ENCODE results near the gene EMCN. TPM values are rescaled to one million over a fixed set of nuclear protein-coding genes. Genes with fewer than 3 reads are reported as not detected.

The EMCN gene
- total RNA-seq, 1 experiment from 2014 or later: not detected

DNA sequence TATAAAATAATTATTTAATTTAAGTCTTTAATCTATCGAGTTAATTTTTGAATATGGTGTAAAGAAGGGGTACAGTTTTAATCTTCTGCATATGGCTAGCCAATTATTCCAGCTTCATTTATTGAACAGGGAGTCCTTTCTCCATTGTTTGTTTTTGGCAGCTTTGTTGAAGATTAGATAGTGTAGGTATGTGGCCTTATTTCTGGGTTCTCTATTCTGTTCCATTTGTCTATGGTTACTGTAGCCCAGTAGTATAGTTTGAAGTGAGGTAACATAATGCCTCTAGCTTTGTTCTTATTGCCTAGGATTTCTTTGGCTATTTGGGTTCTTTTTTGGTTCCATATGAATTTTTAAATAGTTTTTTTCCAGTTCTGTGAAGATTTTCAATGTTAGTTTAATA, 48.3 kb downstream of the EMCN start:
- H3K9ac ChIP-seq (ENCODE audit: low read length): no peak overlapping the region
- CTCF ChIA-PET: no interaction called here
- intact Hi-C loops (cut with micrococcal nuclease): no loop called here
- no peaks in the 10 kb centered on the region for H3K79me2 ChIP-seq (ENCODE audit: insufficient read depth, low read length)
- peaks cover 0 to 4% of the 10 kb centered on the region in 2 experiments; a peak in 1 of 4 replicates for H3K9me3 ChIP-seq (ENCODE audit: control insufficient read depth in 1 of 2, insufficient read depth in 1 of 2, low read depth in 1 of 2, low read length in 2 of 2)
- H3K9me2 ChIP-seq (ENCODE audit: insufficient read depth): no peaks in the 10 kb centered on the region
- no peaks in the 10 kb centered on the region for H4K20me1 ChIP-seq (ENCODE audit: insufficient read depth)
- no peak for TF ChIP-seq EZH2 (IDR thresholded peaks at IDR 0.05)
- no peak for TF ChIP-seq JUND (IDR thresholded peaks at IDR 0.05)
- no peak for TF ChIP-seq FOSL1 (IDR thresholded peaks at IDR 0.05; ENCODE audit: low read depth)
- no peak for TF ChIP-seq CEBPB (IDR thresholded peaks at IDR 0.05; ENCODE audit: low read depth)
- TF ChIP-seq, protein P1, sequence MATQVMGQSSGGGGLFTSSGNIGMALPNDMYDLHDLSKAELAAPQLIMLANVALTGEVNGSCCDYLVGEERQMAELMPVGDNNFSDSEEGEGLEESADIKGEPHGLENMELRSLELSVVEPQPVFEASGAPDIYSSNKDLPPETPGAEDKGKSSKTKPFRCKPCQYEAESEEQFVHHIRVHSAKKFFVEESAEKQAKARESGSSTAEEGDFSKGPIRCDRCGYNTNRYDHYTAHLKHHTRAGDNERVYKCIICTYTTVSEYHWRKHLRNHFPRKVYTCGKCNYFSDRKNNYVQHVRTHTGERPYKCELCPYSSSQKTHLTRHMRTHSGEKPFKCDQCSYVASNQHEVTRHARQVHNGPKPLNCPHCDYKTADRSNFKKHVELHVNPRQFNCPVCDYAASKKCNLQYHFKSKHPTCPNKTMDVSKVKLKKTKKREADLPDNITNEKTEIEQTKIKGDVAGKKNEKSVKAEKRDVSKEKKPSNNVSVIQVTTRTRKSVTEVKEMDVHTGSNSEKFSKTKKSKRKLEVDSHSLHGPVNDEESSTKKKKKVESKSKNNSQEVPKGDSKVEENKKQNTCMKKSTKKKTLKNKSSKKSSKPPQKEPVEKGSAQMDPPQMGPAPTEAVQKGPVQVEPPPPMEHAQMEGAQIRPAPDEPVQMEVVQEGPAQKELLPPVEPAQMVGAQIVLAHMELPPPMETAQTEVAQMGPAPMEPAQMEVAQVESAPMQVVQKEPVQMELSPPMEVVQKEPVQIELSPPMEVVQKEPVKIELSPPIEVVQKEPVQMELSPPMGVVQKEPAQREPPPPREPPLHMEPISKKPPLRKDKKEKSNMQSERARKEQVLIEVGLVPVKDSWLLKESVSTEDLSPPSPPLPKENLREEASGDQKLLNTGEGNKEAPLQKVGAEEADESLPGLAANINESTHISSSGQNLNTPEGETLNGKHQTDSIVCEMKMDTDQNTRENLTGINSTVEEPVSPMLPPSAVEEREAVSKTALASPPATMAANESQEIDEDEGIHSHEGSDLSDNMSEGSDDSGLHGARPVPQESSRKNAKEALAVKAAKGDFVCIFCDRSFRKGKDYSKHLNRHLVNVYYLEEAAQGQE (IDR thresholded peaks at IDR 0.05; ENCODE audit: low read depth): no peak
- no peak for TF ChIP-seq EZH2phosphoT487 (IDR thresholded peaks at IDR 0.05; ENCODE audit: borderline replicate concordance)
- TF ChIP-seq, protein P2, sequence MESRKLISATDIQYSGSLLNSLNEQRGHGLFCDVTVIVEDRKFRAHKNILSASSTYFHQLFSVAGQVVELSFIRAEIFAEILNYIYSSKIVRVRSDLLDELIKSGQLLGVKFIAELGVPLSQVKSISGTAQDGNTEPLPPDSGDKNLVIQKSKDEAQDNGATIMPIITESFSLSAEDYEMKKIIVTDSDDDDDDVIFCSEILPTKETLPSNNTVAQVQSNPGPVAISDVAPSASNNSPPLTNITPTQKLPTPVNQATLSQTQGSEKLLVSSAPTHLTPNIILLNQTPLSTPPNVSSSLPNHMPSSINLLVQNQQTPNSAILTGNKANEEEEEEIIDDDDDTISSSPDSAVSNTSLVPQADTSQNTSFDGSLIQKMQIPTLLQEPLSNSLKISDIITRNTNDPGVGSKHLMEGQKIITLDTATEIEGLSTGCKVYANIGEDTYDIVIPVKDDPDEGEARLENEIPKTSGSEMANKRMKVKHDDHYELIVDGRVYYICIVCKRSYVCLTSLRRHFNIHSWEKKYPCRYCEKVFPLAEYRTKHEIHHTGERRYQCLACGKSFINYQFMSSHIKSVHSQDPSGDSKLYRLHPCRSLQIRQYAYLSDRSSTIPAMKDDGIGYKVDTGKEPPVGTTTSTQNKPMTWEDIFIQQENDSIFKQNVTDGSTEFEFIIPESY (IDR thresholded peaks at IDR 0.05; ENCODE audit: extremely low read depth, insufficient replicate concordance, low read length): no peak
- TF ChIP-seq, protein P3, sequence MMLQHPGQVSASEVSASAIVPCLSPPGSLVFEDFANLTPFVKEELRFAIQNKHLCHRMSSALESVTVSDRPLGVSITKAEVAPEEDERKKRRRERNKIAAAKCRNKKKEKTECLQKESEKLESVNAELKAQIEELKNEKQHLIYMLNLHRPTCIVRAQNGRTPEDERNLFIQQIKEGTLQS (IDR thresholded peaks at IDR 0.05): no peak
- TF ChIP-seq, protein P4, sequence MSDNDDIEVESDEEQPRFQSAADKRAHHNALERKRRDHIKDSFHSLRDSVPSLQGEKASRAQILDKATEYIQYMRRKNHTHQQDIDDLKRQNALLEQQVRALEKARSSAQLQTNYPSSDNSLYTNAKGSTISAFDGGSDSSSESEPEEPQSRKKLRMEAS (IDR thresholded peaks at IDR 0.05): no peak
- TF ChIP-seq SRF (IDR thresholded peaks at IDR 0.05; ENCODE audit: low read depth): no peak
- TF ChIP-seq CBX3 (IDR thresholded peaks at IDR 0.05; ENCODE audit: low read depth): no peak
- no peak for TF ChIP-seq SP1 (IDR thresholded peaks at IDR 0.05; ENCODE audit: low read depth)
- no peak for TF ChIP-seq TCF7L2 (IDR thresholded peaks at IDR 0.05; ENCODE audit: borderline replicate concordance, extremely low read depth, insufficient read depth, insufficient read length)
- no peak for TF ChIP-seq SIN3A (IDR thresholded peaks at IDR 0.05; ENCODE audit: low read depth)
- no peak for TF ChIP-seq ZNF274 (IDR thresholded peaks at IDR 0.05; ENCODE audit: low read depth, low read length)
- TF ChIP-seq ZFX (IDR thresholded peaks at IDR 0.05): no peak
- TF ChIP-seq, protein P5, sequence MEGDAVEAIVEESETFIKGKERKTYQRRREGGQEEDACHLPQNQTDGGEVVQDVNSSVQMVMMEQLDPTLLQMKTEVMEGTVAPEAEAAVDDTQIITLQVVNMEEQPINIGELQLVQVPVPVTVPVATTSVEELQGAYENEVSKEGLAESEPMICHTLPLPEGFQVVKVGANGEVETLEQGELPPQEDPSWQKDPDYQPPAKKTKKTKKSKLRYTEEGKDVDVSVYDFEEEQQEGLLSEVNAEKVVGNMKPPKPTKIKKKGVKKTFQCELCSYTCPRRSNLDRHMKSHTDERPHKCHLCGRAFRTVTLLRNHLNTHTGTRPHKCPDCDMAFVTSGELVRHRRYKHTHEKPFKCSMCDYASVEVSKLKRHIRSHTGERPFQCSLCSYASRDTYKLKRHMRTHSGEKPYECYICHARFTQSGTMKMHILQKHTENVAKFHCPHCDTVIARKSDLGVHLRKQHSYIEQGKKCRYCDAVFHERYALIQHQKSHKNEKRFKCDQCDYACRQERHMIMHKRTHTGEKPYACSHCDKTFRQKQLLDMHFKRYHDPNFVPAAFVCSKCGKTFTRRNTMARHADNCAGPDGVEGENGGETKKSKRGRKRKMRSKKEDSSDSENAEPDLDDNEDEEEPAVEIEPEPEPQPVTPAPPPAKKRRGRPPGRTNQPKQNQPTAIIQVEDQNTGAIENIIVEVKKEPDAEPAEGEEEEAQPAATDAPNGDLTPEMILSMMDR (IDR thresholded peaks at IDR 0.05 in 2 of 3, conservative IDR thresholded peaks at IDR 0.05 in 1 of 3; ENCODE audit: borderline replicate concordance in 1 of 3, insufficient read depth in 1 of 3, low read depth in 2 of 3, low read length in 2 of 3): no peak
- RAD21 ChIA-PET (ENCODE audit: low non-redundant PET in 1 of 2, low total read pairs in 2 of 2, uncharacterized antibody in 2 of 2, unreplicated experiment in 2 of 2): no interaction called here
- no peak overlapping the region for H3K27ac ChIP-seq (ENCODE audit: low read depth, low read length)
- no peak overlapping the region for H3K4me3 ChIP-seq (replicated peaks in 1 of 2; ENCODE audit: low read depth in 1 of 2, low read length in 2 of 2)
- H3K4me2 ChIP-seq (ENCODE audit: low read length): no peak overlapping the region
- H2AFZ ChIP-seq (ENCODE audit: low read depth, low read length, poor library complexity, severe bottlenecking): no peak overlapping the region
- POLR2A ChIA-PET: no interaction called here
- no TSS peak for BruUV-seq (replicated peaks)
- DNase-seq (ENCODE audit: low read depth, low spot score) (no peak), ATAC-seq (no peak)
- no peaks in the 10 kb centered on the region for H3K36me3 ChIP-seq (ENCODE audit: control insufficient read depth in 1 of 2, insufficient read depth in 2 of 2, low read length in 2 of 2)
- H3K27me3 ChIP-seq (ENCODE audit: insufficient read depth, low read length): no peaks in the 10 kb centered on the region
- H3K4me1 ChIP-seq (ENCODE audit: control insufficient read depth in 1 of 2, insufficient read depth in 2 of 2, low read length in 2 of 2): no peaks in the 10 kb centered on the region

Data from HCT116 (cell line).